Measurements from ENCODE around the gene OR5AR1.

OR5AR1 gene

GRCh38 chr11:56714206-56714605 is 50.7 kb downstream of the OR5AR1 start:
- DNase-seq: no peak
- Histone ChIP-seq H3K4me3 (ENCODE audit: low read depth, low read length) (no peak overlapping the region), H3K27ac (no peak overlapping the region), H3K27me3 (replicated peaks) (no peaks in the 10 kb centered on the region), H3K36me3 (replicated peaks) (no peaks in the 10 kb centered on the region)
- in situ Hi-C loops (cut with HindIII; ENCODE audit: low pct_ligation_motif_present, low sequenced_read_pairs): no loop called here
- TF ChIP-seq CTCF (IDR thresholded peaks at IDR 0.05; ENCODE audit: low read depth, low read length, missing control alignments): no peak
